Activated CD4-positive, alpha-beta T cell treated with anti-CD3 and anti-CD28 coated beads, Interleukin-10, Interleukin-2, amounts not matched to agents 100 ng/mL and 50 ng/mL, durations not matched to agents 16 hours and 8 hours (primary cell): ENCODE measurements around the gene MOB3A.
"Not testable (repeated sequence)": the region's sequence is repeated elsewhere in the genome, so short reads cannot be mapped to it uniquely, and the experiment has no call there.

ENCODE experiments used
- DNase-seq: peaks from one replicate; pipeline ENCODE4 v3.0.0-alpha.2; 2020

Gene MOB3A

DNA sequence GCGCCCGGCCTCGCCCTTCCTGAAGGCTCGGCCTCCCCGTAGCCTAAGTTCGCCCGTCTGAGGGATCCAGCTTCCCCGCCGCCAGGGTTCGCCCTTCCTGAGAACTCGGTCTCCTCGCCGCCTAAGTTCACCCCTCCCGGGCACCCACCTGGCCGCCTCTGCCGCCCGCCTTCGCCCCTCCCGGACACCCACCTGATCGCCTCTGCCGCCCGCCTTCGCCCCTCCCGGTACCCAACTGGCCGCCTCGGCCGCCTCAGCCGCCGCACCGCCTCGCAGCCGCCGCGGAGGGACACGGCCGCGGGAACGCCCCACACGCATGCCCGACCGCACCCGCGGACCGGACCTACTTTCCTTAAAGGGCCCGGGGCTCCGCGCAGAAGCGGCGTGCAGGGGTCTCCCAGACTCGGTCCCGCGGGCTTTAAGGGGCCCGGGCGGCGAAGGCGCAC is at the start of gene MOB3A:
MOB3A (minus strand) TSS at position 293 of the 446 bp plus-strand sequence. CDS start 17,766 bp downstream, outside the sequence.
- DNase-seq, result peak; percentile 90

DNA sequence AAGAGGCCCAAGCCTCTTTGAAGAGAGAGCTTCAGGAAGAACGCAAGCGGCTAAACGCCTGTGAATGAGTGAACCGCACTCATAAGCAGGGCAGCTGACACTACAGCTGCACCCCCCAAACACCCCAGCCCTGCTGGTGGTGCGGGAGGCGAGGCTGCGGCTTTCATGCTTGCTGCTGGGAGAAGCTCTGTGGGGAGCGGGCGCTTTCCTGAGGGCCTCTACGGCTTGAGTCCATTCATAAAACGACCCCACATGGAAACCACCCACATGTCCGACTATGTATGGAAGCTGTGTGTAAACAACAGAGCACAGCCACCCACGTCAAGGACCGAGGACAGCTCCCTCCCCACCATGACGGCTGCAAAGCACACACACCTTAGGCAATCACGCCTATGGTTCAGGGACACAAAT is 49.7 kb upstream of the MOB3A start:
- DNase-seq, result no peak

DNA sequence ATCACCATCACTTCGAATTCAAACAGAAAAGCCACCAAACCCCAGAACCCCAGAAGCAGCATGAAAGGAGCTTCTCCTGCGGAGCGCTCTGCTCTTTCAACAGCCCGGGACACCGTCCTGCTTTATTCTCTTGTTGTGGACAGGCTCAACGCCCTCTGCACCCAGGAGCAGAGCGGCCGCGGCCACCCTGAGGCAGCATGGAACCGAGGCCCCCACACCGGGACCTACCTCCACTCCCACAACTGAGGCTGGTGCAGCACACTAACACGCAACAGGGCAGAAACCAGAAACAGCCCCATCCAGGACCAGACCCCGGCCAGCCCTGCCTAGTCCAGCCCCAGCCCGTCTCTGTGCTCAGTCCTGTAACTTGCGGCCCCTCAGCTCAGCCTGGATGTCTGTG is 48.1 kb upstream of the MOB3A start:
- no peak for DNase-seq

DNA sequence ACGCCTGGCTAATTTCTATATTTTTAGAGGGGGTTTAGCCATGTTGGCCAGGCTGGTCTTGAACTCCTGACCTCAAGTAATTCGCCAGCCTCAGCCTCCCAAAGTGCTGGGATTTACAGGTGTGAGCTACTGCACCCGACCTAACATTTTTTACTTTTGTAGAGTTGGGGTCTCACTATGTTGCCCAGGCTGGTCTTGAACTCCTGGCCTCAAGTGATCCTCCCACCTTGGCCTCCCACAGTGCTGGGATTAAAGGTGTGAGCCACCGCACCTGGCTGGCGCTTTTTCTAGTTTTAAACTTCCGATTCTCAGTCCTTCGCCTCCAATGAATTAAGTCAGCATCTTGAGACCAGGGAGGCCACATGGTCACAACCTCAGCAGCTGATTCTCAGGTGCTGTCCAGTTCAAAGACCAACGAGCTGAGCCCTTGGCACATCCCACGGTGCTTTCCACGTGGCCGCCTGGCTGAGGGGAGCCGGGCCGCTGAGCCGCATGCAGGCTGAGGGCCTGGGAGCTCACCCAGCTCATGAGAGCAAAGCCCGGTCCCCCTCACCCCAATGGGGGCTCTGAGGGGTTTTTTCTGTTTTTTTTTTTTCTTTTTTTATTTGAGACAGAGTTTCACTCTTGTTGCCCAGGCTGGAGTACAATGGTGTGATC is 46.2 kb upstream of the MOB3A start:
- no peak for DNase-seq

DNA sequence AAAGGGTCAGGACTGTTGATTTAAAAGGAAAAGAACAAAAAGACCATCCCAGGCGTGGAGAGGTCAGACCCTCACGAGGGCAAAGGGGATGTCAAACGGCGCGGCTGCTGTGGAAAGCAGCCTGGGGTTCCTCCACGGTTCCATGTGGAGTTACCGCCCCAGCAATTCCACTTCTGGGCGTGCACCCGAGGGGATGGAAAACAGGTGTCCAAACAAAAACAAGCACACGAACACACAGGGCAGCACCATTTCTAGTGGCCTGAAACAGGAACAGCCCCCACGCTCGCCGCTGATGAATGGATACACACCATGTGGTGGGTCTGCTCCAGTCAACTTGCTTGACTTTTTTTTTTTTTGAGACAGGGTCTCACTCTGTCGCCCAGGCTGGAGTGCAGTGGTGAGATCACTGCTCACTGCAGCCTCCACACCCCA is 44.0 kb upstream of the MOB3A start:
- no peak for DNase-seq

DNA sequence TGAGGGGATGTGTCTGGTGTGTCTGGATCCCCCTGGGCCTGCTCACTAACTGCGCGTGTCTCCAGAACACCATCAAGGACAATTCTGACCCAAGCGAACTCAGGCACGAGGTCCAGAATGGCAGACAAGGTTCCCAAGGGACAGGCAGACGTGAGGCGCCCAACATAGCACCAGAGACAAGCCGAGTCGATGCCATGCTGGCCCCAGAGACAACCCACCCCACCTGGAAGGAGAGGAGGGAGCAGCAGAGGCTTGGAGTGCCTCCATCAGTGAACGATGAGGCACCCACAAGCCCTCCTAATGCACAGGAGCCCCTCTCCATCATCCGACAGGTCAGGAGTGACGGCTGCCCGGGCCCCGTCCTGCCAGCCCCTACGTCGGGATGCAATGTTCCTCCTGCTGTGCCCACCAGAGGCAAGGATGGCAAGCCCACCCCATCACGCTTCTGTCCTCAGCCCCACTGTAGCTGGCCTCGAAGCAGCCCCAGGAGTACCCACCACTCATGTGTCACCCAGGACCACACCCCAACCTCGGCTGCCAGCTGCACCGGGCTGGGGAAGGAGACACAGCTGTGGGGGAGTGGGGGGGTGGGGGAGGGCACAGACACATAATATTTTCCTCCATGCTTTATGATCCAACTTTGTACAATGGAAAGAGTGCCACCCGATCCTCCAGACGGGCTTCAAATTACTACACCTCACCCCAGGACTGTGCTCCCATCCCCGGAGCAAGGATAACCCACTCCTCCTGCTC is 43.4 kb upstream of the MOB3A start:
- no peak for DNase-seq

DNA sequence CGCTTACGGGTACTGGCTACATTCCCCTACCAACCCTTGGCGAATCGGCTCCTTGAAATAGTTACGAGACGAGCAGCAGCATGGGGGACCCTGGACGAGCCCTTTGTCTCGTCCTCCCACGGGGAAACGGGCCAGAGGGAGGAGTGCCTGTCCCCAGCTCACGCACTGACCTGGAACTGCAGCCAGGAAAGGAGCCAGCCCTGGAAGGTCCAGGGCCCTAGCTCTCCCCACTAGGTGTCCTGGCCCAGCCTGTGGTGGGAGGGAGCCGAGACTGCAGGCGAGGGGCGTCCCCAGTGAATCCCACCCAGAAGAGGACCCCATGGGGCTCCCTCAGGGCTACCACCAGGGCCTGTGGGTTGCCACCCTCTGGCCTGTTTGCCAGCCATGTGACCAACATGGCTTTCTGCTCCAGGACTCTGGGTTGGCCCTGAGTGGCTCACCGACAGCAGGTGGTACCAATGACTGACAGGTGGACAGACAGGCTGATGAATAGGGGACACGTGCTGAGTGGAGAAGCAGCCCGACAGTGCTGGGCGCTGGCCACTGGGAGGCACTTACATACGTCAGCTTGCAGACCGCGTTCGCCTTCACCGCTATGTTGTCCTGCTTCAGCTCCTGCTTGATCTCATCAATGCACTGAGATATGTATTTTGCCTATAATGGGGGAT is 42.1 kb upstream of the MOB3A start:
- DNase-seq, result no peak

DNA sequence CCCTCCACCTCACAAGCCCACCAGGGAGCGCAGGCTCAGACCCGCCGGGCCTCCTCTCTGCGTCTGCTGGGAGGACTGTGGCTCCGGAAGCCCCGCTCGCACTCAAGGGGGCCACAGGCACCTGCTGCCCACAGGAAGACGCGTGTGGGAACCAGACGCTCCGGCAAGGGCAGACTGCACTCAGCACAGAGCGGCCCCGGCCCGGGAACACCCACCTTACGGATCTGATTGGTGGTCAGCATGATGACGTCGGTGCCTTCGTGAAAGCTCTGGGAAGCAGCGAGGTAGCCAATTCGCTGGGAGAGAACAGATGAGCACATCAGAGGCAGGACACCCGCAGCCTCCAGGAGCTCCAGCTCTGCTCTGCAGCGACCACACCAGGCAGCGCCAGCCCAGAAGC is 40.7 kb upstream of the MOB3A start:
- DNase-seq, result no peak

DNA sequence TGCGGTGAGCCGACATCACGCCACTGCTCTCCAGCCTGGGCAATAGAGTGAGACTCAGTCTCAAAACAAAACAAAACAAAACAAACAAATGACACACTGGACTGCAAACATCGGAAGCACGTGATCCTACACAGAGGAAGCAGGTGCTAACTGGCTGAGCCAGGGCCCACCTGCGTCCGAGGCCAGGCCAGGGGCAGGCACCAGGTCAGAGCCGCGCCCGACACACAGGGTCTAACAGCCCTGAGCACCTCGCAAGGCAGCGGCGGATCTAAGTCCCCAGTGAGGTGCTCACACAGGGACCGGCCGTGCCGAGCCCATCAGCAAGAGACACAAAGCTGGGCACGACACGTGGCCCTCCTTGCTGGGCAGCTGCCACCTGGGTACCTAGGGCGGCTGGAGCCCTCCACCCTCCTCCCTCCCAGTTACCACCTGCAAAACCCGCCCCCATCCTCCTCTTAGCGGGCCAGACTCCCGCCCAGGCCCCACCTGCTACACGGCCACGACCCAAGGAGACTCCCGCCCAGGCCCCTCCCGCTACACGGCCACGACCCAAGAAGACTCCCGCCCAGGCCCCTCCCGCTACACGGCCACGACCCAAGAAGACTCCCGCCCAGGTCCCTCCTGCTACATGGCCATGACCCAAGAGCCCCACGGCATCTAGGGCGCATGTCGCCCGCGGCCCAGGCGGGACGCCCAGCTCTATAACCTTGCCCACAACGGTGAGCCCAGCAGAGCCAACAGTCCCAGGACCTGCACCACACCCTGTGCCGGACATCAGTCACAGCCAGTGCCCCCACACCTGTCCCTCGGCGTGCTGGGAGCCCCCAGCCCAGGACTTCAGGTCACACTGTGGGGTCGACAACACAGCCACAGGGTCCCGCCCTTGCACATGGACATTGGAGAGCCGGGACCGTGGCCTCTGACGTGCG is 39.6 kb upstream of the MOB3A start:
- no peak for DNase-seq

DNA sequence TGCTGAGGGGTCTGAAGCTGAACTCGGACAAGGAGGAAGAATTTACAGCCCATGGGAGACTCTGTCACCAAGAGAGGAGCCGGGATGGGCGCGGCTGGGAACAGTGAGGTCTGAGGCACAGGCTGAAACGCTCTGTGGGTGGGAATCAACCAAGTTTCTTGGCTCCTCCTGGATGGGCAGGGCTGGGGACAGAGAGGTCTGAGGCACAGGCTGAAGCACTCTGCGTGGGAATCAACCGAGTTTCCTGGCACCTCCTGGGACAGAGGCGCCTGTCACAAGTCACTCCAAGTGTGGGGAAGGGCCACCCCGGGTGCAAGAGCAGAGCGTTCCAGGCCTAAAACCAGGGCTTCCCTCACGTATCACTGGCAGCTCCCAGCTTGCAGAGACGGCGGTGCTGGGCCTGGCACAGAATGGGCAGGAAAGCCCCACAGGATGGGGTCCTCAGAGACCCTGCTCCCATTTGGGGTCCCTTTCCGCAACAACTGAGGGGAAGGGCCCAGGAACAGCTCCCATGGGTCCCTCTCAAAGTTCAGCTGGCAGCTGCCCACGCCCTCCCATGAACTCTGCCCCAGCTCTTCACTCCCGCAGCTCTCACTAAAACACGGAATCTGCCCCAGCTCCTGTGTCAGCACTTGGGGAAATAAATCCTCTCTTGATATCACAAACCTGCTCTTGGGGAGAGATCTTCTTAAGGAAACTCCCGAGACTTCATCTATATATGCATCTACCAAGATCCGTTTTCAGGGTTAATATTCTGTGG is 36.8 kb upstream of the MOB3A start:
- no peak for DNase-seq

DNA sequence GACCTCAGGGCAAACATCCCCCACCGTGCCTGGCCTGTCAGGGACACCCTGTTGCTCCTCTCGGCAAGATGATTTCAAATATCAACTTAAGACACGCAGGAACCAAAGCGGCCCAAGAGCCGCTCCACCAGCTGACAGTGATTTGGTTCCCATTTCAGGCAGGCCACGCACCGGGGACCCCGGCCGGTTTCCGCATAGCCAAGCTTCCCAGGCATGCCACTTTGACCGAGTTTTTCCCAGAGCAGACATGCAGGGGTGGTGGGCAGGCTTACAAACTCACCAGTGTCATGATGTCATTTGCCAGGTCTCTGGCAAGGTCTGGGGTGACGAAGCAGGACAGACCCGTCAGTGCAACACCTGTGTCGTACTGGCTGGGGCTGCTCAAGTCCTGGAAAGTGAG is 36.1 kb upstream of the MOB3A start:
- no peak for DNase-seq

DNA sequence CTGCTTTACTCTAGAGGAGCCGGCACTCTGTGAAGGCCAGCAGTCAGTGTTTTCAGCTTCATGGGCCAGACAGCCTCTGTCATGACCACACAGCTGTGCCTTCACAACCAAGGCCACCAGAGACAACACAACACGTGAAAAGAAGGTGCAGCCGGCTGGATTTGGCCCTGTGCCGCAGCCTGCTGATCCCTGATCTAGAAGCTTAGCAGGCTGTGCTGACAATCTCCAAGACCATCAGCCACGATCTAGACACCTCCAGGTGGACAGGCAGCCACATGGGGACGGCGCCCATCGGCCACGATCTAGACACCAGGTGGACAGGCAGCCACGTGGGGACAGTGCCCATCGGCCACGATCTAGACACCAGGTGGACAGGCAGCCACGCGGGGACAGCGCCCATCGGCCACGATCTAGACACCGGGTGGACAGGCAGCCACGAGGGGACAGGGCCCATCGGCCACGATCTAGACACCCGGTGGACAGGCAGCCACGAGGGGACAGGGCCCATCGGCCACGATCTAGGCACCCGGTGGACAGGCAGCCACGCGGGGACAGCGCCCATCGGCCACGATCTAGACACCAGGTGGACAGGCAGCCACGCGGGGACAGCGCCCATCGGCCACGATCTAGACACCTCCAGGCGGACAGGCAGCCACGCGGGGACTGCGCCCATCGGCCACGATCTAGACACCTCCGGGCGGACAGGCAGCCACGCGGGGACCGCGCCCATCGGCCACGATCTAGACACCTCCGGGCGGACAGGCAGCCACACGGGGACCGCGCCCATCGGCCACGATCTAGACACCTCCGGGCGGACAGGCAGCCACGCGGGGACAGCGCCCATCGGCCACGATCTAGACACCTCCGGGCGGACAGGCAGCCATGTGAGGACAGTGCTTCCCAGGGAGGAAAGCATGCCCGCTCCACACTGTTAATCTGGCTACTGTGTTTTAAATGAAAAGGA is 35.2 kb upstream of the MOB3A start:
- DNase-seq, result not testable (repeated sequence)

DNA sequence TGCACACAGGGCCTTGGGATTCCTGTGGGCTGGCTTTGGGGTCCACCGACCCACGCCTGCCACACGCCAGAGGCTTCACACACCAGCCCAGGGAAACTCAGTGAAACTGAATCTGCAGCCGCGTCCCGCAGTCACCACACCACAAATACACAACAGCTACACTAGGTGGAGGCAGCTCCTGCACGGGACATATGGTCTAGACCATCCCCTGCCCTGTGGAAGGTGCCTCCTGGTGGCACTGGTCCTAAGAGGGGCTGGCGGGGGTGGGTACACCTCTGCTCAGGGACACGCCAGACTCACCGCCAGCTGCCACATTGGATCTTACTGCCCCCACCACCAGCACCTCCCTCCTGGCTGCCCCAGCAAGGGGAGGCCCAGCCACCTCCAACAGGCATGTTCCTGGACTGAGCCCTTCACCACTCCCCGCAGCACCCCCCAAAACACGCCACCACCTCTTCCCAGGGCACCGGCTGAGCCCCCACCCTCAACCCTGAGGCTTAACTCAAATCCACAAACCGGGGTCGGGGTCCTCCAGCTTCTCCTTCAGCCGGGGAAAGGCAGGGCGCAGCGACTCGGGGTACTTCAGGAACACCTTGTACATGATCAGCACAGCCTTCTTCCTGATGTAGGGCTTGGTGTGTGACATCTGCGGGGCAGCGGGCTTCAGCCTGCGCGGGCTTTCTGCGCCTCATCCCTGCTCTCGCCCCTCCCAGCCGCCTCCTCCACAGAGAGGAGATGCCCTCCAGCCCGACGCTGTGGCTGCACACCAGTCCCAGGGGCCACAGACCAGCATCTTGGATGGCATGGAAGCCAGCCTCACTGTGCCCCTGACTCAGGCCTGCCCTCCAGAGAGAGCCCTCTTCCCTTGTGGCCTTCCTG is 34.0 kb upstream of the MOB3A start:
- DNase-seq, result no peak

DNA sequence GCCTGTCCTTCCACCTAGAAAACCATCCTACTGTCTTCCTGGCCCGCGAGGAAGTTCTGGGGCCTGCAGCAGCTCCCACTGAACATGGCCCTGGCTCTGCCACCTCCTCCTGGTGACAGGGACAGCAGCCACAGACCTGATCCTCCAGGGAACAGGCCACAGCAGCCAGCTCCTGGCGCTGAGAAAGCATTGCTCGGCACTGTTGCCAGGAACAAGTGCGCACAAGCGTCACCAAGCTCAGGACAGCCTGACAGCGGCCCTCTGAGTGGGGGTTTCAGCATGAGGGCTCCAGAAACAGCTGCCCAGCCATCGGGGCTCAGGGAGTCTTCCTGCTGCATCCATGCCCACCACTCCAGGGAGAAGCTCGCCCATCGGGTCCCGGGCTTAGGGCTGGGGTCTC is 33.4 kb upstream of the MOB3A start:
- DNase-seq, result no peak

DNA sequence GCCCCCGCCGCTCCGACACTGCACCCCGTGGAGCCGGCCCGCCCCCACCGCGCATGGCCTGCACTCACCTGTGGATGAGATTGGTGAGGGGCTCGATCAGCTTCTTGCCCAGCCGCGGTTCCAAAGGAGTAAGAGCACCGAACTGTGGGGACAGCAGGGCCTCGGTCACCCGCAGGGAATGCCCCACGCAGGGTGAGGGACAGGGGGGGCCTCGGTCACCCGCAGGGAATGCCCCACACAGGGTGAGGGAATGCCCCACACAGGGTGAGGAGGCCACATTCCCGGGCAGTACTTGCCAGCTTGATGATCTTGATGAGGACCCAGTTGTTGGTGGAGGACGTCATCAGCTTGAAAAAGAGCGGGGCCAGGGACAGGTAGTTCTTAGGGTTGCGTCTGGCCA is 32.9 kb upstream of the MOB3A start:
- DNase-seq, result no peak

DNA sequence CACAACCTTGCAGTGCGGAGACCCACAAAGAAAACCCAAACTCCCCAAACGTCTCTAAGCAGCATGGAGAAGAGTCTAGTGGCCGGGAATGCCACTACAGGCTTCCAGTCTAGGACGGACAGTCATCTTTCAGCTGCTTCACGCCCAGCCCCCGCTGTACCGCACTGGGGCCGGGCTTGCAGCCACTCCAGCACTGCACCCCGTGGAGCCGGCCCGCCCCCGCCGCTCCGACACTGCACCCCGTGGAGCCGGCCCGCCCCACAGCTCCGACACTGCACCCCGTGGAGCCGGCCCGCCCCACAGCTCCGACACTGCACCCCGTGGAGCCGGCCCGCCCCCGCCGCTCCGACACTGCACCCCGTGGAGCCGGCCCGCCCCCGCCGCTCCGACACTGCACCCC is 32.1 kb upstream of the MOB3A start:
- DNase-seq, result not testable (repeated sequence)

DNA sequence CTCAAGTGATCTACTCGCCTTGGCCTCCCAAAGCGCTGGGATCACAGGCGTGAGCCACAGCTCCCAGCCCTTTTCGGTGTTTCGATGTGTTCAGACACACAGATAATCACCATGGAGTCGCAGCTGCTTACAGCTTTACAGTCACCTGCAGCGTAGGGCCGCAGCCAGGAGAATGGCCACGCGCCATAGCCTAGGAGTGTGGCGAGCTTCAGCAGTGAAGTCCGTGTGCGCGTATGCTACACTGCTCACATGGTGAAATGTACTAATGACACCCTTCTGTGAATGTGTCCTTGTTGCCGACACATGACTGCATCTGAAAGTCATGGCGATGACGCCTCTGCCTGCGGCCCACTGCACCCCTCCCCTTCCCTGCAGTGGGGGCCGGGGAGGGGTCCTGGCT is 31.6 kb upstream of the MOB3A start:
- DNase-seq, result no peak

DNA sequence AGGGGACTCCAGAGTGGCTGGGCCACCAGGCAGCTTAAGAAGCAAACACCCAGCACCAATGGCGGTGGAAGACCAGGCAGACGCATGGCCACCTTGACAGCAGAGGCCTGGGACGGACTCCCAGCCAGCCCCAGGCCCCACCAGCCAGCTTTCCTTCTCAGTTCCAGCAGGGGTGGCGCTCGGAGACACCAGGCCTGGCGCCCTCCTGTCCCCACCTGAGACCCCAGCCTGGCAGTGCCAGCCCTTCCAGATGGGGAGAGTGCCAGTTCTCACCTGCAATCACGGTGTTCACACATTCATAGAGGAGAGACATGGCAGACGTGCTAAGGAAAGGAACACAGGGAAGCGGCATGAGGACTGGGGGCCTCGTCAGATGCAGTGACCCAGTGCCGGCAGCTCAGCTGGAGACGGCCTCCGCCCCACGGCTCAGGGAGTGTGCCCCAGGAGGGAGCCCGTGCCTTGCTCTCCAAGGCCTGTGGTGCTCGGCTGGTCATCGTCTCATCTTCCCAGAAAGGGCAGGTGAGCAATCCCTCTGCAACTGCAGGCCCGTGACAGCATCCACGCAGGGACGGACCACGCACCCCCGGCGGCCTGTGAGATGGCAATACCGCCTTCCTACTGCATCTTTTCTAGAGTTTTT is 30.9 kb upstream of the MOB3A start:
- DNase-seq, result no peak

DNA sequence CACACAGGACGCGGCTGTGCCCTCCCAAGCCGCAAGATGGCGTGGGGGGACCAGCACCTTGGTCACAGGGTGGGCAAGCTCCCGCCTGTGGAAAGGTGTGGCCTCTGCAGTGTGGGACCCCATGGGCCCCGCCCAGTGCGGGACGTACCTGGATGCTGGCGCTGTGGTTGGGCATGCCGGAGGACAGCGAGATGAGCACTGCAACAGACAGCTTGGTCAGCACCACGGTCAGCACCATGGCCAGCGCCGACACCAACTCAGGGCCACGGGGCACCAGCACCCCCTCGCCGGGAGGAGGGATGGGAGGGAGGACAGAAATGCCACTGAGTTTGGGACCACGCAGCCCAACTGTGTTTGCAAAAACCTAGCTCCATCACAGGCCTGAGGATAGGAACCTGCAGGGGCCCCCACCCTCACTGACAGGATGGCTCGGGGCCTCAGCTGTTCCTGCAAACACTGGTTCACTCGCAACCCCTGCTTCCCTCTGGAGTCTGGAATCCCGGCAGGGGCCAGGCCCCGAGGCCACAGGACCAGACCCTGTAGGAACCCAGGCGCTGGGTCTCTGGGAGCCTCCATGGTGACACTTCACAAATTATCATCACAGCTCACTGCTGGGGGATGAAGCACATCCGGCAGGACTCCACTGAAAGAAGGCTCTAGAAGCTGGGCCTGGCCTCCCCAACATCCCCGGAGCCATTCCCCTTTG is 27.7 kb upstream of the MOB3A start:
- no peak for DNase-seq
